ENCODE measurements around the gene SMIM31.

- TF ChIP-seq CTCF (optimal IDR thresholded peaks at IDR 0.05 in 1 of 3, IDR thresholded peaks at IDR 0.05 in 1 of 3, conservative IDR thresholded peaks at IDR 0.05 in 1 of 3; ENCODE audit: extremely low read depth in 1 of 3, insufficient read depth in 2 of 3, low read length in 3 of 3) = no peak
- TF ChIP-seq EZH2 (IDR thresholded peaks at IDR 0.05; ENCODE audit: low read length) = no peak
Observed at GRCh38 chr4:164807611-164808010, 53.7 kb downstream of the SMIM31 start.

Data from keratinocyte (primary cell).